ENCODE results near the gene BATF.

- no peak for TF ChIP-seq CTCF (IDR thresholded peaks at IDR 0.05)
- no peak for TF ChIP-seq ZFX (IDR thresholded peaks at IDR 0.05; ENCODE audit: borderline replicate concordance)
Measured at GRCh38 chr14:75495399-75495798, 26.9 kb upstream of the BATF start.

All from 22Rv1 (cell line).